ENCODE data around the gene CCT2.

CCT2 gene

GRCh38 chr12:69644511-69644910 is 59.3 kb downstream of the CCT2 start:
- DNase-seq: no peak

GRCh38 chr12:69645031-69645430 is 59.8 kb downstream of the CCT2 start:
- no peak for DNase-seq

- DNase-seq: no peak
Observed at GRCh38 chr12:69647178-69647577, 61.9 kb downstream of the CCT2 start.

- peak; percentile 58 for DNase-seq
Observed at GRCh38 chr12:69648476-69648875, 63.2 kb downstream of the CCT2 start.

GRCh38 chr12:69649529-69649928 is 64.3 kb downstream of the CCT2 start:
- DNase-seq: no peak

Measured in T1000 (cell line).